GM18867 (cell line): ENCODE results near the gene PHF21A.

ENCODE experiments used
- ATAC-seq: cut with Tn5 transposase; IDR thresholded peaks from one replicate; pipeline ENCODE4 v1.9.1; 2021; ENCODE audit warnings: mild to moderate bottlenecking, moderate library complexity; ENCODE audit not compliant: unreplicated experiment

Gene PHF21A

DNA sequence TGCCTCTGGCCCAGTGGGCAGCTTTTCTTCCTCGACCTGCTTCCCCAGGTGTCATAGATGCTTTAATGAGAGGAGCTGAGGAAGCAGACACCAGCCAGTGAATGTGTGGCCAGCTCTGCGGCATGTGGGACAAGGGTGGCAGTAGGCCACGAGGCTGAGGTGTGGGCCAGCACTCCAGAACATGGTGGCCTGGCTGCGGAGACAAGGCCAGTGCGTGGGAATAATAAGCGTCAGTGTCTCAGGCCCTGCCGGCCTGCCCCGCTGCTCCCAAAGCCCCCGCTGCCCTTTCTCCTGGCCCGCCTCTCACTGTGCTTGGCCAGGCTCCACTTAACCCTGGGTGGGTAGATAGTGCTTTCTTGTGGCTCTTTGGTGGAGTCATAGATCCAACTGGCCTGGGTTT is 233.7 kb downstream of the PHF21A start:
- ATAC-seq = no peak

DNA sequence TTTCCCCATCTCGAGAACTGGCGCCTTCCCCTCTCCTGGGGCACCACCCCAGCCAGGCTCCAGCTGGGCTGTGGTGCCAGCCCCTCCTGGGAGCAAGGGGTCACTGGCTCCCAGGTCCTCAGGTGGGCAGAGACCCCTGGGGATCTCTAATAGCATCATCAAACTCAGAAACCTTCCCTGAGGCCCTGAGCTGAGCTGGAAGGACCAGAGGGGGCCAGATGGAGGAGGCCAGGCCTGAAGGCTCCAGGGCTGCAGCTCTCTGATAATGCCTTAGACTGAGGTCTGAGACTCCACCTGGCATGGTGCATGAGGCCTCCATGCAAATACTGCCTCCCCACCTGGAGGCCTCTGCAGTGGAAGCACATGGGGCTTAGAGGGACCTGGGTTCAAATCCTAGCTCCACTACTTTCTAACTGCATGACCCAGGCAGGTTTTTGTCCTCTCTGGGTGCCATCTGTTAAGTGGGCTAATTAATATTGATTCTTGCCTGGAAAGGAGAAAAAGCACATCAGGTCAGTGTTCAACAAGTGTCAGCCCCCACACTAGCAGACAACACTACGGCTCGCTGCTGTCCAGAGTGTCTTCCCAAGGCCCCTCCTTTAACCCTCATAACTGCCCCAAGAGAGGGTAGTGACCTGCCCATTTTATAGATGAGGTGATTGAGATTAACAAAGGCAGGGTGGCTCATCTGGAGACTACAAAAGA is 234.3 kb downstream of the PHF21A start:
- no peak for ATAC-seq

DNA sequence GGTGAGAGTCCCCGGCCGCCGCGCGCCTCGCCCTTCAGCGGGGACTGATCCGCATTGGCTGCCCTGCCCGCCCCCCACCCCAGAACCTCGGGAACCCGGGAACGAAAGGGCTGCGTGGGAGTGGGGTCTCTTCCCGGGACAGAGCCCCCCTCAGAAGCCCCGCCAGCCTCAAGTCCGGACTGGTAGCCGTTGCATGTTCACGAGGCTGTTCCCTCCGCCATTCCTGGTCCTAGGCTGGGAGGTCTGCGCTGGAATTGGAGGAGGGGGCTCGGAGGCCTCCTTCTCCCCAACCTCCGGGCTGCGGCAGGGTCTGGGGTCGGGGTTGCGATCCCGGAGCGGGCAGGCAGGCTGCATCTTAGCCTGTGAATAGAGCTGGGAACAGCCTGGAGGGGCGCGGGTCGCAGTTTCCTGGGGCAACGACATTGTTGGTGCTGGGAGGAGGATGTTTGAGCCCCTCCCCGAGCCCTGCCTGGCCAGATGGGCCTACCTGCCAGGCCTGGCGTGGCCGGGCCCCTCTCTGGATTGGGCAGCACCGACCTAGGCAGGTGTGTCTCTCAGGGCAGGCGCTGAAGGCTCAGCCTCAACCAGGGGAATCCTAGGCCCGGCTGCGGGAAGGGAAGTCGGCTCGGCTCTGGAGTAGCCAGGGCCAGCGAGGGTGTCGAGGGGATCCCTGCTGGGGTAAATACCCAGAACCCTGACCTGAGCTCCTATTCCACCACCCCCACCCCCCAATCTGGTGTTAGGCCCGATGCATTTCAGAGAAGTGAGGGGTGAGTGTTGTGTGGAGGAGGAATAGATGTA is 235.1 kb downstream of the PHF21A start:
- no peak for ATAC-seq

DNA sequence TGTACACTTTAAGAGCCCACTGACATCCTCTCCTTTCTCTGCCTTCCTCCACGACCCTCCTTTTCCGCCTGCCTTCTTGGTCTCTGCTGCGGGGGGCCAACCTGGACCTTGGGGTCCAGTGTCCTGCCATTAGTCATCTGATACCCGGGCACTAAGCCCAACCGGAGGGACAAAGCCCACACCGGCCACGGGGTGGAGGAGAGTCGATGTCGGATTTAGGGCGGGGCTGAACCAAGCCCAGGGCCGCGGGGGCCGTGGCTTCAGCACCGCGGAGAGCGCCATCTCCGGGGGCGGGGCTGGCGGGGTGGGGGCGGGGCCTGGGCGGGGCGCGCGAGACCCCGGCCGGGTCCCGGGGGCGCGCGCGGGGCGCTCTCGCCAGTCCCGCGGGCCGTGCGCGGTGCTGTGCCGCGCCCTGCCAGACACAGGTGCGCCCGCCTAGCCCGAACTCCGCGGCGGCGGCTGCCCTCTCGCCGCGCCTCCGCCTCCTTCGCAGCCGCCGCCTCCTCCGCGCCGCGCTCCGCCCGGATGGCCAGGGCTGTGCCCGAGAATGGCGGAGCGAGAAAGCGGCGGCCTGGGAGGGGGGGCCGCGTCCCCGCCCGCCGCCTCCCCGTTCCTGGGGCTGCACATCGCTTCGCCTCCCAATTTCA is 235.9 kb downstream of the PHF21A start, which contains the start of gene MAPK8IP1:
TSS of gene MAPK8IP1 (plus strand) at position 378 of the 647 bp plus-strand sequence. CDS start at position 548, 170 bp downstream.
- peak; percentile 58 for ATAC-seq

DNA sequence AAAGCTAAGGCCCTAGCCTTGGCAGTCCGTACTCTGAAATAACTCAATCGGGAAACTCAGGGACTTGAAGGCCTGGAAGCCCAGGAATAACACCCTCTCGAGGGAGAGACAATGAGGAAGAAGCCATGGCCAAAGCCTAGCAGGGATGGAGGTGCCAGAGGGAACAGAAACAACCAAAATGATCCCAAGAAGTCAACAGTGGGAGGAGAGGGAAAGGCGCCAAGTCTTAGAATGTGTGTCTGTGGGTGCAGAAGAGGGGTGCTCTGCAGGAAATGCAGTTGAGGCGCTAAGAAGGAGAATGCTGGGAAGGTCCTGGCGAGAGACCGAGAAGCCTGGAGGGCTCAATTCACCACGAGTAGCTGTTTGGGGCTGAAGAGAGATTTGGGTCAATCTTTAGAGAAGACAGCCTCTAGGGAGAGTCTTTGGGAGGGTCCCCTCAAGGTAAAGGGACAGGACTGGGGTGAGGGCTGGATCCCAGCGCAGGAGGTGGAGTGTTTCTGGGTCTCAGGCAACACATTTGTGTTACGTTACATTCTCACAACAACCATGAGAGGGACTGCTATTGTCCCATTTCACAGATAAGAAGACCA is 236.6 kb downstream of the PHF21A start:
- ATAC-seq = no peak
